M059J (cell line): ENCODE measurements around the gene VPS4A. TPM values are rescaled to one million over a fixed set of nuclear protein-coding genes. Genes with fewer than 3 reads are reported as not detected.

Source experiments
- DNase-seq: peaks from one replicate; pipeline ENCODE4 v3.0.0-alpha.2; 2012; ENCODE audit warnings: low read depth
- total RNA-seq: library from RNA; depleted of rRNA; stranded (reverse); fragments of >200 nt; shearing (Covaris generic); gene quantifications from 2 replicates; pipeline ENCODE4 v1.2.3, GENCODE V29; 2014

VPS4A gene
- total RNA-seq, 1 experiment from 2014 or later: 32.1 TPM

DNA sequence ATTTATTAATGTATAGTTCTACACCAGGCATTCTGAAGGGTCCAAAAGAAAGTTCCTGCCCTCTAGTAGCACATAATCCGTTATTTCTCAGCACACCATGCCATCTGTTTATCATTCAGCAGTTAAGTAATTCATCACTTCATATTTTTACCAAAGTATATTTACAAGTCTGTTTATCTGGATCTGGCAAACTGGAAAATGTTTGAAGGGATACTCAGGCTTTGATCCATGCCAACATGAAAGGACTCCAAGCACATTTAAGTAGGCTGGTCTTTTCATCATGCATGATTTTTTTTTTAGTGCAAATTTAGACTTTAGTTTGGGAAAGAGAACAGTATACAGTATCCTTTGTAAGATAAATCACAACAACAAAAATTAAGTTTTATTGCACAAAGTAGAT, 4.1 kb upstream of the VPS4A start:
- no peak for DNase-seq

DNA sequence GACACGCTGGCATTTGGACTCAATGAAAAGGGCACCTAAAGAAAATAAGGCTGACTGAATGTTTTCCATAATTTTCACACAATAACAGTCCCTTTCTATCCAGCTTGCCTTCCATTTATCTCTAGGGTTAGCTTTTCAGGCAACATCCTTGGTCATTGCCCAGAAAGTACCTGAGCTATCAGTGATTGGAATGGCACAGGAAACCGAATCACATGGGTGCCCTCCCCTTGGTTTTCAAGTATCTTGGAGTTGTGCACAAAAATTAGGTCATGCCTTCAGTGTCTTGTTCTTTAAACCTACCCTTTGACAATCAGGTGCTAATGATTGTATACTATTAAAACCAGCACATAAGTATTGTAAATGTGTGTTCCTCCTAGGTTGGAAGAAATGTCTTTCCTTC, 3.3 kb upstream of the VPS4A start:
- DNase-seq: no peak

DNA sequence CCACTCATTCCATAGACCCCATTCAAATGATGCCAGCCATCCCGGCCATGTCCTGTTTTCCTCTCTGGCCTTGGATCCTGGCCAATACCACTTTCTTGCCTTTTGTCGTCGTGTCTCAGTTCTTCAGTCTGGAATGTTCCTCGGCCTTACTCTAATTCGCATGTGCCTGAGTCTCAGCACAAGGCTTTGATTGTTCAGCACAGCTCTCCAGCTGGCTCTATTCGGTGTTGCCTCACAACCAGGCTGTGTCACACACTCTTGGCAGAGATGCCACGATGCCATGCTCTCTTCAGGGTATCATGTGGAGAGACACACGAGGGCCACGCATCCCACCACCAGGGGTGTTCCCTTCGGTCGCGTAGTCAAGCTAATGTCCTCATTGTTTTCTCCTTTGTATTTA, 1.8 kb upstream of the VPS4A start:
- DNase-seq: no peak

DNA sequence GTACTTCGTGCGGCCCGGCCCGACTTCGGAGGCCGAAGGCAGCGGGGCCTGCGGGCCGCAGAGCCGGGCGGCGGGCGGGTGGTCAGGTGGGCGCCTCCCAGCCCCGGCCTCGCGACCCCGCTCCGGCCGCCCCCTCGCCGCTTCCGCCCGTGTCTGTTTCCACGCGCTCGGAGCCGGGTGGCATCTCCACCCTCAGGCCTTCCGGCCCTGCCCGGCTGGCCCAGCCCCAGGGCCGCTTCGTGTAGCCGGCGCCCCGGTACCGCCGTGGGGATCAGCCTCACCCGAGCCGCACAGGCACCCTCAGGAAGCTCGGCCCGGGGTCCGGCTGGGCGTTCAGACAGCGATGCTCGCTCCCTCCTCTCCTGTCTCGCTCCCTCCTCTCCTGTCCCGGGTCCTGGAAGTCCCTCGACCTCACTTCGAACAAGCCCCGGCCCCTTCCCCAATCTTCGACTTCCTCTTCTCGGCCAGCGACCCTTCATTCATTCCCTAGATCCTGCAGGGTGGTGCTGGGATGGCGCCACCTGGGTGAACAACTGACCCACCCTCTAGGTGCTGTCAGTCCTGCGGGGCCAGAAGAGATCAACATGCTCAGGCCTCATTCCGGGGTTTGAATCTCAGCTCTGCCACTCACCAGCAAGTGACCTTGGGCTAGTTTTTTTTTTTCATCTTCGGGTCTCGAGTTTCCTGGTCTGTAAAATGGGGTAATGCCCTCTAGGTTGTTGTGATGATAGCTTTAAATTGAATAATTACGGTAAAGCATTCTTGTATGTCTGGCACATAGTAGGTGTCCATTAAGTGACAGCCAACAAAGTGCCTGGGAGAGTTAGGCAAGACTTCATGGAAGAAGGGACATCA, 610 bp downstream of the VPS4A start:
- DNase-seq: peak; percentile 47

DNA sequence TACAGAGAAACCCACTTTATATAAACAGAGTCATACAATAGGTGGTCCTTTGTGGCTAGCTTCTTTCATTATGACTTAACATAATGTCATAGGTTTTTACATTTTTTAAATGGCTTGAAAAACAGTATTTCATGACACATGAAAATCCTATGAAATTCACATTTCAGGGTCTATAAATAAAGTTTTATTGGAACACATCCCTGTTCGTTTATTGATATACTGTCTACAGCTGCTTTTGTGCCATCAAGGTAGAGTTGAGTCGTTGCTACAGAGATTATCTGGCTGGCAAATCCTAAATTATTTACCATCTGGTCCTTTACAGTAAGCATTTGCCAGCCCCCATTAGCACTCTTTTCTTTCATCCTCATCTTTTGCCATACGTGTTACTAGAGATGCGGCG, 2.3 kb downstream of the VPS4A start:
- no peak for DNase-seq

DNA sequence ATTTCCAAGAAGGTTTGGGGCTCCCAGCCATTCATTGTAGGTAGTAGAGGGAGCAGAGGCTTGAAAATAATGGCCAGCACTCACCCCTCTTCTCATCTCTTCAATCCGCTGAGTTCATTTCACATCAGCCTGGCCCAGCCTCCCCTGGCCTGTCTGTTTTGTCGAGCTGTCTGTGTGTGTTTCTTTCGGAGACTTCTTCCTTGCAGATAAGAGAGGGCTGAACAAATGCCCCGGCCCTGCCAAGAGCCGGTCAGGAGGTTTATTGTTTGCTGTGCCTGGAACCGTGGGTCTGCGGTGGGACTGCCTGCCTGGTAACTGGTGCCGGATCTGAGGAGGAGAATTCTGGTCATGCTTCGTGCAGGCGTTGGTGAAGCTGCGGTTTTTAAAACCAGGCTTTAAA, 3.4 kb downstream of the VPS4A start:
- DNase-seq: no peak

DNA sequence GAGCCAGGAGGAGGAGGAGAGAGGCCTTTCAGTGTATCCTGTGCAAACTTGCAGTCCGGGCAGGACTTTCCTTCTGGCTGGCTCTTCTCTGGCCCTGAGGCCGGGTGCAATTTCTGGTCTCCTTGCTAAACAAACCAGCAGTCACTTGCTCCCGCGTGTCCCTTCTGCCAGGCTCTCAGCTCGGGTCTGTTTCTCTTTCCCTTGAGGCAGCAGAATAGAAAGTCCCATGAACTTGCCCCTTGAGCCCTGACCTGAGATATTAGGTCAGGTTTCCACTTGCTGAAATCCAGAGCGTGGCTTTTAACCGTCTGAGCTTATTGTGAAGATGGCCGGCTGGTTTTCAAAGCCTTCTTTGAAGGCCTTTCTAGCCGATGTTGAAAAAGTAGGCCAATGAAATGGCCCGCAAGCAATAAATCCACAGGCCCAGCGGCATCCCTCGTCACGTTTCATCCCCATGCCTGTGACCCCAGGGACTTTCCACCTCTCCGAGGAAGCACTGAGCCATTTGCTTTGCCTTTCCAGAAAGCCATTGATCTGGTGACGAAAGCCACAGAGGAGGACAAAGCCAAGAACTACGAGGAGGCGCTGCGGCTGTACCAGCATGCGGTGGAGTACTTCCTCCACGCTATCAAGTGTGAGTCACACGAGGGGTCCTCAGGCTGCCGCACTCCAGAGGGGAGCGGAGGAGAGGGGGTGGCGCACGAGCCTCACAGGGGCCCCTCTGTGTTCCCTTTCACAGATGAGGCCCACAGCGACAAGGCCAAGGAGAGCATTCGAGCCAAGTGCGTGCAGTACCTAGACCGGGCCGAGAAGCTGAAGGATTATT, 4.5 kb downstream of the VPS4A start:
- DNase-seq: no peak

DNA sequence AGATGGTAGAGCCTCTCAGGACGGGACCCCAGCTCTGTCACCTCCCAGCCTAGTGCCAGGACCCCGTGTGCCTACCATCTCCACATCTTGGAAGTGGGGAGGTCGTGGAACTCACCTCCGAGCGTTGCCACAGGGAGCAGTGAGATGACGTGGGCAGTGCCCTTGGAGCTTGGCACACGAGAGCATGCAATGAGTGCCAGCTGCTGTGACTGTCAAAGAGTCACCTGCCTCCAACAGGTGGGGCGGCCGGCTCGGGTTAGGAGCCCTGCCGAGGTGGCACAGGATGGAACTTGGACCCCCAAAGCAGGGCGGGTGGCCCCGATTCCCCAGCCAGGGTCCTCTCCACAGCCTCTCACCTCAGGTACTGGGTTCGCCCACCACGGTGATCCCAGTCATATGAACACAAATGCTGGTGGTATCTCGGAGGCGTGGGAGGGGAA, 5.5 kb downstream of the VPS4A start:
- DNase-seq: no peak

DNA sequence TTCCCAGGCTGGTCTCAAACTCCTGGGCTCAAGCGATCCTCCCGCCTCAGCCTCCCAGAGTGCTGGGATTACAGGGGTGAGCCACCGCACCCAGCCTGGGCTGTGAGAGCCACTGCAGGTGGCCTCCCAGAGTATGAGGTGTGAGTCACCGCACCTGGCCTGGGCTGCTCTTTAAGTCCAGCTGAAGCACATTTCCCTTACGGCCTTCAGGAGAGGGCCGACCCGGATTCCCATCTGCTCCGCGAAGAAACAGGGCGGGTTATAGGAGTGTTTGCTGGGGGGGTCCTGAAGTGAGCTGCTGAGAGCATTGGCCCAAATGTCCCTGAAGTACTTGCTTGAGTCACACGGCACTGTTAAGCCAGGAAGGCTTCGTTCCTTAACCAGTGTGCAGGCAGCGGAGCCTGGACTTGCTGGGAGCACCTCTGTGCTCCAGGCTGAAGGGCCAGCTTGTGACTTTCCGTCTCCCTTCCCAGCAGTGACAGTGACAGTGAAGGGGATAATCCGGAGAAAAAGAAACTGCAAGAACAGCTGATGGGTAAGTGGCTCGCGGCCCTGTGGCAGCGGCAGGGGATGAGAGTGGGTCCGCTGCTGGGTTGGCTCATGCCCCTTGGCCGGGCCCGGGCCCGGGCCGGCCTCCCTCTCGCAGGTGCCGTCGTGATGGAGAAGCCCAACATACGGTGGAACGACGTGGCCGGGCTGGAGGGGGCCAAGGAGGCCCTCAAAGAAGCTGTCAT, 7.2 kb downstream of the VPS4A start:
- DNase-seq: no peak

DNA sequence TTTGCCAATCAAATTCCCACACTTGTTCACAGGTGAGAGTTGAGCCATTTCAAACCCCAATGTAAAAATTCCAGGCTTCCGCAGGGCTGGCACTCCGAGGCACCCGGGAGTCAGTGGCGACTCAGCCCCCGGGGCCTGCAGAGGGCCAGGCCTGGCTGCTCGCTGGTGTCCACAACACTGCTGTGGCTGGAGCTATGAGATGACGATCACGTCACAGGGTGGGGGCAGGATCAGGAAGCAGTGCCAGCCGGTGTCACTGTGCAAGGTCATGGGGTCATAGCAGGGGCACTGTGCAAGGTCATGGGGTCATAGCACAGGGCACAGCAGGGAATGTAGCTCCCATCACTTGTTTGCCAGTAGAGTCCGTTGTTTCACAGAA, 7.8 kb downstream of the VPS4A start:
- no peak for DNase-seq

DNA sequence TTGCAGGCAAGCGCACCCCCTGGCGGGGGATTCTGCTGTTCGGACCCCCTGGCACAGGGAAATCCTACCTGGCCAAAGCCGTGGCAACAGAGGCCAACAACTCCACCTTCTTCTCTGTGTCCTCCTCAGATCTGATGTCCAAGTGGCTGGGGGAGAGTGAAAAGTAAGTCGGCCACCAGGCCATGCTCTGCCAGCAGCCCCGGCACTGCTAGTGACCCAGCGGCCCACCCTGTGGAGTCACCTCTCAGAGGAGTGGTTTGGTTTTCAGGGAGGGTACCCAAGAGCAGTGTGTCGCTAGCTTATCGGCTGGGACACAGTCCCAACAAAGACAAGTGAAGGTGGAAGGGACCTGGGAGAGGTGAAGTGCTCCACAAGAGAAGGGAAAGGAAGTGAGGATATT, 8.2 kb downstream of the VPS4A start:
- DNase-seq: no peak

DNA sequence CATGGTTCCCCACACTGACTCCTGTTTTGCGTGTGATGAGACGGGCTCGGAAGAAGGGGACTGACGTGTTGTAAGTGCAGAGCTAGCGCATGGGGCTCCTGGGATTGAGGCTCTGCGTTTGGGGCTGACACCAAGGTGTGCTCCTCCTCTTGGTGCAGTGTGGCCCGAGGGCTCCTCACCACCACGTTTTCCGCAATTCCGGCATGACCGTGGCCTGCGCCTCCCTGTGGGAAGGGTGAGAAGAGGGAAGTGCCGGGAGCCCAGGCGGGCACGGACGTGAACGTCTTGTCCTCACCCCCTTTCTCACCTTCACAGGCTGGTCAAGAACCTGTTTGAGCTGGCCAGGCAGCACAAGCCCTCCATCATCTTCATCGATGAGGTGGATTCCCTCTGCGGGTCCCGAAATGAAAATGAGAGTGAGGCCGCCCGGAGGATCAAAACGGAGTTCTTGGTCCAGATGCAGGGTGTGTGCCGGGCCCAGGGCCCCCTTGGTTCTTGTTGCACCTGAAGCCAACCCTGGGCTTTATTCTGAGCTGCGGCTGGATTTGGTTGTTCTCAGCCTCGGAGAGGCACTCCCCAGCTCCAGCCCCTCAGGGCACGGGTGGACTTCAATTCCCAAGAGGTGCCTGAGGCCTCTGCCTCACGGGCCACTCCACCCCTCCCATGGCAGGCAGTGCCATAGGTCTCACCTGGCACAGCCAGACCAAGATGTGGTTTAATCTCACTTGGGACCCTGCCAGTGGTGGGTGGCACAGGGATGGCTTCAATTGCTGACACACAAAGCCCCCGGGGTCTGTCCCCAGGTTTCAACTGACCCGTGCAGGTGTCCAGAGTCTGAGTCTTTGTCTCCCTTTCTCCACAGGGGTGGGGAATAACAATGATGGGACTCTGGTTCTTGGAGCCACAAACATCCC, 8.9 kb downstream of the VPS4A start:
- DNase-seq: no peak

DNA sequence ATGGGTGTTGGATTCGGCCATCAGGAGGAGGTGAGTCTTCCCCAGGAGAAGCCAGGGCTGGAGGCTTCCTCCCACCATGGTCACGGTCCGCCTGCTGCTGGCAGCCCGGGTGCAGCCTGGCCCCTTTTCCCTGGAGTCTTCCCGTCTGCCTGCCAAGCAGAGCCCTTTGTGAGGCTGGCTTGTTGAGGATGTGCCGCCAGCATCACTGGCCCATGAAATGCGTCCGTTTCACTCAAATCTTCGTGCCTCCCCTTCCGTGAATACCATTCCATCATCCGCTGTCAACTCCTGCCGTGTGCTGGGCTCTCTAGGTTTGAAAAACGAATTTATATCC, 9.6 kb downstream of the VPS4A start:
- DNase-seq: no peak

DNA sequence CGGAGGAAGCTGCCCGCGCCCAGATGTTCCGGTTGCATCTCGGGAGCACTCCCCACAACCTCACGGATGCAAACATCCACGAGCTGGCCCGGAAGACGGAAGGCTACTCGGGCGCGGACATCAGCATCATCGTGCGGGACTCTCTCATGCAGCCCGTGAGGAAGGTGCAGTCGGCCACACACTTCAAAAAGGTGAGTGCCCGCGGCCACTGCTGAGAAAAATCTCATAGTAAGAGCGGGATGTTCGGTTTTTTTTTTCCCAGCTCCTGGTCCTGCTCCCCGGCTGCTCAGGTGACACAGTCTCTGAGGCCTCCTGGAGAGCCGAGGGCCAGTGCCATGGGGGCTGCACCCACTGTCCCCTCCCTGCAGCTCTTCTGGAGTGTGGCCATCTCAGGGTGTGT, 9.9 kb downstream of the VPS4A start:
- no peak for DNase-seq

DNA sequence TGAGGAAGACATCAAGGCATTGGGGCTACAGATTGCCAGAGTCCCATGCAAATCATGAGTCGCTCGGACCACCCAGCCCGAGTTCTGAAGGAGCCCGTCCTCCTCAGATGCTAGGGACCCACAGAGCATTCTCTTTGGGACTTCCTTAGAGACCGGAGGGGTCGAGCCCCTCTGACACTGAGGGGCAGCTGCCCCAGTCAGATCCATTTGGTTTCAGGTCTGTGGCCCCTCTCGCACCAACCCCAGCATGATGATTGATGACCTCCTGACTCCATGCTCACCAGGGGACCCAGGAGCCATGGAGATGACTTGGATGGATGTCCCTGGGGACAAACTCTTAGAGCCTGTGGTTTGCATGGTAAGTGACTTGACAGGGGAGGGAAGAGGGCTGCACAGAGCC, 11.2 kb downstream of the VPS4A start:
- no peak for DNase-seq

DNA sequence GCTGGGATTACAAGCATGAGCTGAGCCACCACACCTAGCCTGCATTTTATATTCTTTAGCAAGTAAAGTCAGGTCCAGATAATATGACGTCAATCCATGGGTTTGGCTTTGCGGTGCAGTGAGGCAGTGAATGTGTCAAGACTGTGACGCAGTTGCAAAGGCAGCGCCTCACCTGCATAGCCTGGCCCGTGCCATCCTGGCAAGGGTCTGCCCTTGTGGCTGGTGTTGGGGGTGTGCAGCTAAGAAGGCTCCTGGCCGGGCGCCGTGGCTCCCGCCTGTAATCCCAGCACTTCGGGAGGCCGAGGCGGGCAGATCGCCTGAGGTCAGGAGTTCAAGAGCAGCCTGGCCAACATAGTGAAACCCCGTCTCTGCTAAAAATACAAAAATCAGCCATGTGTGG, 12.3 kb downstream of the VPS4A start:
- no peak for DNase-seq

DNA sequence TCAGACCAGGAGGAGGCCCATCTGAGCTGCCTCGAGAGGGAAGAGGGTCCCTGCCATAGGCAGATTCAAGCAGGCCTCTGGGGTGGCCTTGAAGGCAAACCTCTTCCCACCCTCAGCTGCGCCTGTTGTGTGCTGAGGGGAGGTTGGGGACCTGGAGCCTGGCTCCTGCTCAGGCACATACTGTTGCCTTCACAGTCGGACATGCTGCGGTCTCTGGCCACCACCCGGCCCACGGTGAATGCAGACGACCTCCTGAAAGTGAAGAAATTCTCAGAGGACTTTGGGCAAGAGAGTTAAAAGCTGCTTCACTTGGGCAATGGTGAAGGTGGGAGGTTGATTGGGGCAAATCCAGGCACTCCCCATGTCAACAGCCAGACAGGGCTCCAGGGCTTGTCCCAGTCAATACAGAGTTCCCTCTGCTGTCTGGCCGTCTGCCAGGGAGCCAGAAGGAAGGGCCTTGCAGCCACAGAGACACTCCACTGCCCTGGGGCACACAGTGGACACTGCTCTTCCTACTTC, 12.9 kb downstream of the VPS4A start:
- DNase-seq: peak; percentile 42

DNA sequence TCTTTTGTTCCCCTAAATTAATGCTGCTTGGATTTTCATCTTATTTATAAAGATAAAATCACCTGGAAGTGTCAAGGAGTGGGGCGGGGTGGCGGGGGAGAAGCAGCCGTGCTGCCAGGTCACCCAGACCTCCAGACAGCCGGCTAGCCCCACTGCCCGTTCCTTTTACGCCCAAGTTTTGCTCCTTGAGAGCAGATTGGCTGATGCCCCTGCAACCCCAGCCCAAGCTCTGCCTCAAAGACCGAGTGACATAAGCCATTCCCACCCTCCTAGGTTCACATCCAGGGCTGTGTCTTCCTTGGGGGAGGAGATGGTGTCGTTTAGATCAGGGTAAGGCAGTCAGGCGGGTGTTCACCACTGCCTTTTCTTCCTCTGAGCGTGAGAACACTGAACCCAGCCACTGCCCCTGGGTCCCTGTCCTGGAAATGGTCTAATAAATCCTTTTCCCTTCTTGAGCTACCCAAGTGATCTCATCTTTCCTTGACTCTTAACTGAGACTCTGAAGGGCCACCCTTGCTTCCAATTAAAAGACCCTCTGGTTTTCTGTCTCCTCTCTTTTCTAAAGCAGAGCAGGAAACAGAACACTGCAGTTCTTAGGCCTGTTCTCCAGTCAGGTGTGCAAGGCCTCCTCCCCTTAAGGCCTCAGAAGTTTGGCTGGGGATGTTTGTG, 13.6 kb downstream of the VPS4A start:
- DNase-seq: no peak

DNA sequence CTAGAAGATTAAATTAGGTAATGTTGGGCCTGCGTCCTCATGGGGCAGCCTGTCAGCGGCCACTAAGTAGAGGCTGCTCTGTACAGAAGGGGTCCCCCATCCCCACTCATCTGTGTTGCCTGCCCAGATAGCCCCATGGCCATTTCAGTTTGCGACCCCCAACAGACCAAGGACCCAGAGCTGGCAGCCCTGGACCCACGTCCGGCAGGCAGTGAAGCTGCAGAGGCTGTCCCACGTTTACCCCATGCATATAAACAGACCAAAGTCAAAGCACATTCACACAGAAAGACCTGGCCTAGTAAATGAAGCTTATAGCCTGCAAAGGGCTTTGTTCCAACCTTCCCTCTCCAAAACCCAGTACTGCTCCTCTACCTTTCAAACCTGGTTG, 14.6 kb downstream of the VPS4A start:
- DNase-seq: no peak

DNA sequence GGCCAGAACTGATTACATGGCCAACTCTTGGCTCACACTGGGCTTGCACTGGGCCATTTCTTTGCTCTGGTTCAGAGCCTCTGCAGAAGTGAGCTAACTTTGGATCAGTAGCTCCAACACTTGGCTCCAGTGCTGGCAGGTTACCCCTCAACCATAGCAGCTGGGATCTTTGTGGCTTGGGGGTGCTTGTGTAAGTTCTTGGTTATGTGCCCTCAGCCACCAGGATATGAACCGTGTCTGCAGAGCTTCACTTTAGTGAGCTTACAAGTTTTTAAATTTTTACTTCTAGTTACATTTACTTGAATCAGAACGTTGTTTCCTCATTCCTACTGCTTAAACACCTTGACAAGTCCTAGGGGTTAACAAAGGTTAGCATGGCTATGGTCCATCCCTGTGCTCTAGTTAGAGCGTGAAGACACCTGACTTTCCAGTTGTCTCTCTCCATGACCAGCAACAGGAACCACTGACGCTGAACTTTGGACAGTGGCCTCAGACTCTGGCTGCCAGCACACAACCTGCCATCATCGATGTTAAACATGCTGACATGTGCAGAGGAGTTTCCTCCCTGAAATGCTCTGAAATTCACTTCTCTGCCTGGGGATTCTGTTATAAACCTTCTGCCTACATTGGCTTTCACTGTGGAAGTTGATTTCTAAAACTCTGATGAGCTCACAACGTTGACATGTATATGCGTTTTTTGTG, 15.2 kb downstream of the VPS4A start:
- no peak for DNase-seq
